Activated T-cell treated with anti-CD3 and anti-CD28 coated beads, Interleukin-2, amount 50 U/mL, for 1 hour (primary cell): ENCODE results near the gene ZNF649.

Experiments used
- DNase-seq: peaks from one replicate; pipeline ENCODE4 v3.0.0-alpha.2; 2020

Gene ZNF649

GRCh38 chr19:51887522-51888498 is 17.0 kb downstream of the ZNF649 start, which contains the start of gene ZNF577:
Gene ZNF577, minus strand, starts transcription at chr19:51887951. Its CDS starts 7,569 bp downstream, at chr19:51880382.
- peak; percentile 65 for DNase-seq

DNA sequence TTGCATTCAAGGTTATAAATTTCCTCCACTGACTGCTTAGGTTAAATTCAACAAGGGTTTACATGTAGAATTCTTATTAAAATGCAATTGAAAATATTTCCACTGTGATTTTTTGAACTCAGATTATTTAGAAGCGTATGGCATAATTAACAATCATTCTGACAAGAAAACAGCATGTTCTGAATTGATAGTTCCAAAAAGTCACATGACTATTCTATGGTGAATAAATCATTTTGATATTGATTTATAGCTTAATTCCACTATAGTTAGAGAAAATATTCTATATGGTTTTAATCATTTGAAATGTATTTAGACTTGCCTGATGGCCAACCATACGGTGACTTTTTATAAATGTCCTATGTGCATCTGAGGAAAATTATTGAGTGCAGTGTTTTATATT is 20.1 kb downstream of the ZNF649 start:
- DNase-seq, result no peak

GRCh38 chr19:51882518-51882917 is 22.3 kb downstream of the ZNF649 start:
- no peak for DNase-seq

DNA sequence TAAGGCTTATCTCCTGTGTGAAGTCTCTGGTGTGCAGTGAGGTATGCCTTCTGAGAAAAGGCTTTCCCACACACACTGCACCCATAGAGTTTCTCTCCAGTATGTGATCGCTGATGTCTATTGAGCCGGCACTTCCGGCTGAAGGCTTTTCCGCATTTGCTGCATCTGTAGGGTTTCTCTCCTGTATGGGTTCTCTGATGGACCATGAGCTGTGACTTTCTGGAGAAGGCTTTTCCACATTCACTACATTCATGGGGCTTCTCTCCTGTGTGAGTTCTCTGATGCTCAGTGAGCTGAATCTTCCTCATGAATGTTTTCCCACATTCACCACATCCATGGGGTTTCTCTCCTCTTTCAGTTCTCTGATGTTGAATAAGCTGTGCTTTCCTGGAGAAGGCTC is 31.7 kb downstream of the ZNF649 start:
- DNase-seq, result no peak

DNA sequence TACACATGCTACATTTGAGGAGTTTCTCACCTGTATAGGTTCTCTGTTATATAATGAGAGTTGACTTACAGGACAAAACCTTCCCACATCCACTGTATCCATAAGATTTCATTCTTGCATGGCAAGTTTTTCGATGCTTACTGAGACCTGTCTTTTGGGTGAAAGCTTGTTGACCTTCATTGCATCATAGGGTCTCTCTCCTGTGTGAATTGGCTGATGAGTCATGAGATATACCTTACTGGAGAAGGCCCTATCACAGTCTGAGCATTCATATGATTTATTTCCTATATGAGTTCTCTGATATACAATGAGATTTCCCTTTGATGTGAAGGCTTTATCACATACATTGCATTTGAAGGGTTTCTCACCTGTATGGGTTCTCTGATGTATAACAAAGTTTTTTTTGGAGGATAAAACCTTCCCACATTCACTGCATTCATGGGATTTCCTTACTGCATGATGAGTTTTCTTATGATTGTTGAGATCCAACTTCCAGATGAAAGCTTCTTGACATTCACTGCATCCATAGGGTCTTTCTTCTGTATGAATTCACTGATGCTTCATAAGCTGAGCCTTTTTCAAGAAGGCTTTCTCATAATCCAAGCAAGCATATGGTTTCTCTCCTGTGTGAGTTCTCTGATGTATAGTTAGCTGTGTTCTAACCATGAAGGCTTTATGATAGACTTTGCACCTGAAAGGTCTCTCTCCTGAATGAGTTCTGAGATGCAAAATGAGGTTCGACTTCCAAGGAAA is 42.8 kb downstream of the ZNF649 start:
- no peak for DNase-seq
